Vagina (tissue), 2 donors: ENCODE measurements around the gene HSPBP1.

Experiments
- POLR2AphosphoS5 ChIP-seq, 2 donors: sonication (generic); formaldehyde crosslinking; IDR thresholded peaks; one replicate each; pipeline ENCODE4 v1.9.0; 2017; ENCODE audit warnings: antibody characterized with exemption in 2 of 2, mild to moderate bottlenecking in 2 of 2, low read depth in 1 of 2; ENCODE audit not compliant: insufficient read depth in 1 of 2
- TF ChIP-seq, protein P1 (sequence below), 3 experiments: fragments of 450-650 bp in 2 of 3; fragments of 200-600 bp in 1 of 3; sonication (generic) in 1 of 3; IDR thresholded peaks; one replicate each; pipeline ENCODE4 v1.5.1; 2017 to 2019; ENCODE audit warnings: antibody characterized with exemption in 3 of 3, mild to moderate bottlenecking in 2 of 3, moderate library complexity in 2 of 3

DNA sequence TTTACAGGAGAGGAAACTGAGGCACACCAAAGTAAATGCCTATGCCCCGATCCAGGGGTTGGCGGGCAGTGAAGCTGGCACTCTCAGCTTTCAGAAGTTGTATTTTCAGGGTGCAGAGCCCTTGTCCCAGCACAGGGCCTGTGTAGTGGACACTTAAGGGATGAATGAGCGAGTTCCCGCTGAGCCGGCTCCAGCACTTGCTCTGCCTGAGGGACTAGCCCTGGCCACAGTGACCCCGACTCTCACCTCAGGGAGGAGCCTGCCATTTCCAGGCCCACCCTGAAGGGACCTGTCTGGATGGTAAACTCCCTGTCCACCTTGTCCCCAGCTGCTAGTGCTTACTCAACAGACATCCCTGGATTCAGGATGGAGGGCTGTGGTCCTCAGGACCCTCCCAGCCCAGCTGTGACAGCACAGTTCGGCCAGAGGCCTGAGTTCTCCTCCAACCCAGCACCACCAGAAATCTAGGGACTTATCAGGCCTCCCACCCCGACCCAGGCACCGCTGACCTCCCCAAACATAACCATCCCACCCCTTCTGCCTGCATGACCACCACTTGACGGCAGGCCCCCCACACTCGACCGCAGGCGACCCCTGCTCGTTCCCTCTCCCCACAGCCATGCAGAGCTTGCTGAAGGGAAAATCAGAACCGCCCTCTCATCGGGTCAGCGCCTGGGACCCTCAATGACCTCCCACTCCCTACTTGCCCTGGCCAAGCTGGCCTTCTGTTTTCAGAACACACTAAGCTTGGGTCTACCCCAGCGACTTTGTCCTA lies 29.5 kb downstream of the HSPBP1 start:
- TF ChIP-seq, protein P1, sequence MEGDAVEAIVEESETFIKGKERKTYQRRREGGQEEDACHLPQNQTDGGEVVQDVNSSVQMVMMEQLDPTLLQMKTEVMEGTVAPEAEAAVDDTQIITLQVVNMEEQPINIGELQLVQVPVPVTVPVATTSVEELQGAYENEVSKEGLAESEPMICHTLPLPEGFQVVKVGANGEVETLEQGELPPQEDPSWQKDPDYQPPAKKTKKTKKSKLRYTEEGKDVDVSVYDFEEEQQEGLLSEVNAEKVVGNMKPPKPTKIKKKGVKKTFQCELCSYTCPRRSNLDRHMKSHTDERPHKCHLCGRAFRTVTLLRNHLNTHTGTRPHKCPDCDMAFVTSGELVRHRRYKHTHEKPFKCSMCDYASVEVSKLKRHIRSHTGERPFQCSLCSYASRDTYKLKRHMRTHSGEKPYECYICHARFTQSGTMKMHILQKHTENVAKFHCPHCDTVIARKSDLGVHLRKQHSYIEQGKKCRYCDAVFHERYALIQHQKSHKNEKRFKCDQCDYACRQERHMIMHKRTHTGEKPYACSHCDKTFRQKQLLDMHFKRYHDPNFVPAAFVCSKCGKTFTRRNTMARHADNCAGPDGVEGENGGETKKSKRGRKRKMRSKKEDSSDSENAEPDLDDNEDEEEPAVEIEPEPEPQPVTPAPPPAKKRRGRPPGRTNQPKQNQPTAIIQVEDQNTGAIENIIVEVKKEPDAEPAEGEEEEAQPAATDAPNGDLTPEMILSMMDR (IDR thresholded peaks at IDR 0.05) = no peak
- TF ChIP-seq POLR2AphosphoS5 (IDR thresholded peaks at IDR 0.05; ENCODE audit: insufficient read depth in 1 of 2, low read depth in 1 of 2) = no peak
